ENCODE results near the gene ZBTB6. TPM values are rescaled to one million over a fixed set of nuclear protein-coding genes. Genes with fewer than 3 reads are reported as not detected.
A peak's percentile ranks its signal among the peaks of the same experiment; 100 is the strongest.
"Not testable (repeated sequence)": the region's sequence is repeated elsewhere in the genome, so short reads cannot be mapped to it uniquely, and the experiment has no call there.

Gene ZBTB6
- total RNA-seq, 2 donors from 2014 or later, result 6.5 to 10.3 TPM

DNA sequence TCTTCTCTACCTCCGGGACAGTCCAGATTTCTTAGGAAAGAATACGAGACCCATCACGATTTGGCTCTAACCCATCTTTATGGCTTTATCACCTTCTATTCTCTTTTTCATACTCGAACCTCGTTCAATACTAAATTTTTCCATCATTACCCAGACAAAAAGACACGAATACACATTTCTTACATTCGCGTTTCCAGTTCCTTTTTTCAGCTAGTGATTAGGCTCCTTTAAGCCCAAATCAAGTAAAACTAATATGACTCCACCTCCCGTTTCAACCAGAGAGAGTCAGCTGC, 506 bp downstream of the ZBTB6 start:
- Histone ChIP-seq H3K4me1 (replicated peaks) (no peaks in the 10 kb centered on the region), H3K4me3 (peak overlapping the region; percentile 48 to 62), H3K36me3 (no peaks in the 10 kb centered on the region), H3K9me3 (no peaks in the 10 kb centered on the region), H3K27me3 (replicated peaks; ENCODE audit: insufficient read depth) (no peaks in the 10 kb centered on the region), H3K27ac (peak overlapping the region; percentile 68 to 69)
- intact Hi-C loops (cut with DNase I), result no loop called here
- WGBS, result 4% methylated on average over 9 of the region's 9 CpGs
- TF ChIP-seq, protein P1, sequence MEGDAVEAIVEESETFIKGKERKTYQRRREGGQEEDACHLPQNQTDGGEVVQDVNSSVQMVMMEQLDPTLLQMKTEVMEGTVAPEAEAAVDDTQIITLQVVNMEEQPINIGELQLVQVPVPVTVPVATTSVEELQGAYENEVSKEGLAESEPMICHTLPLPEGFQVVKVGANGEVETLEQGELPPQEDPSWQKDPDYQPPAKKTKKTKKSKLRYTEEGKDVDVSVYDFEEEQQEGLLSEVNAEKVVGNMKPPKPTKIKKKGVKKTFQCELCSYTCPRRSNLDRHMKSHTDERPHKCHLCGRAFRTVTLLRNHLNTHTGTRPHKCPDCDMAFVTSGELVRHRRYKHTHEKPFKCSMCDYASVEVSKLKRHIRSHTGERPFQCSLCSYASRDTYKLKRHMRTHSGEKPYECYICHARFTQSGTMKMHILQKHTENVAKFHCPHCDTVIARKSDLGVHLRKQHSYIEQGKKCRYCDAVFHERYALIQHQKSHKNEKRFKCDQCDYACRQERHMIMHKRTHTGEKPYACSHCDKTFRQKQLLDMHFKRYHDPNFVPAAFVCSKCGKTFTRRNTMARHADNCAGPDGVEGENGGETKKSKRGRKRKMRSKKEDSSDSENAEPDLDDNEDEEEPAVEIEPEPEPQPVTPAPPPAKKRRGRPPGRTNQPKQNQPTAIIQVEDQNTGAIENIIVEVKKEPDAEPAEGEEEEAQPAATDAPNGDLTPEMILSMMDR (IDR thresholded peaks at IDR 0.05), result no peak
- TF ChIP-seq POLR2A (IDR thresholded peaks at IDR 0.05) (no peak), POLR2AphosphoS5 (IDR thresholded peaks at IDR 0.05) (no peak)
- no peak for DNase-seq (ENCODE audit: low spot score)

DNA sequence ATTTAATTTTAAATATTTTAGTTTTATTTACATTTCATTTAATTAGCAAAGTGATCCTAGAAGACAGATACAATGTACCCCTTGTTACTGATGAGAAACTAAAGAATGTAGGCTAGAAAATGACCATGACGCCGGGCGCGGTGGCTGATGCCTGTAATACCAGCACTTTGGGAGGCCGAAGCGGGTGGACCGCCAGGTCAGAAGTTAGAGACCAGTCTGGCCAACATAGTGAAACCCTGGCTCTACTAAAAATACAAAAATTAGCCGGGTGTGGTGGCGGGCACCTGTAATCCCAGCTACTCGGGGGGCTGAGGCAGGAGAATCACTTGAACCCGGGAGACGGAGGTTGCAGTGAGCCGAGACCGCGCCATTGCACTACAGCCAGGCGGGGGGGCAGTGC, 7.0 kb downstream of the ZBTB6 start:
- not testable (repeated sequence) for H3K27ac ChIP-seq; DNase-seq (ENCODE audit: low spot score); H3K4me3 ChIP-seq; H3K36me3 ChIP-seq; H3K27me3 ChIP-seq (replicated peaks; ENCODE audit: insufficient read depth); H3K9me3 ChIP-seq; H3K4me1 ChIP-seq (replicated peaks)
- intact Hi-C loops (cut with DNase I), result loop anchor here (5.0 to 10.0 kb wide), 2 partner anchors 36 to 89 kb away; partner anchors contain the start of gene RABGAP1
- WGBS, result 95% methylated on average over 16 of the region's 16 CpGs

DNA sequence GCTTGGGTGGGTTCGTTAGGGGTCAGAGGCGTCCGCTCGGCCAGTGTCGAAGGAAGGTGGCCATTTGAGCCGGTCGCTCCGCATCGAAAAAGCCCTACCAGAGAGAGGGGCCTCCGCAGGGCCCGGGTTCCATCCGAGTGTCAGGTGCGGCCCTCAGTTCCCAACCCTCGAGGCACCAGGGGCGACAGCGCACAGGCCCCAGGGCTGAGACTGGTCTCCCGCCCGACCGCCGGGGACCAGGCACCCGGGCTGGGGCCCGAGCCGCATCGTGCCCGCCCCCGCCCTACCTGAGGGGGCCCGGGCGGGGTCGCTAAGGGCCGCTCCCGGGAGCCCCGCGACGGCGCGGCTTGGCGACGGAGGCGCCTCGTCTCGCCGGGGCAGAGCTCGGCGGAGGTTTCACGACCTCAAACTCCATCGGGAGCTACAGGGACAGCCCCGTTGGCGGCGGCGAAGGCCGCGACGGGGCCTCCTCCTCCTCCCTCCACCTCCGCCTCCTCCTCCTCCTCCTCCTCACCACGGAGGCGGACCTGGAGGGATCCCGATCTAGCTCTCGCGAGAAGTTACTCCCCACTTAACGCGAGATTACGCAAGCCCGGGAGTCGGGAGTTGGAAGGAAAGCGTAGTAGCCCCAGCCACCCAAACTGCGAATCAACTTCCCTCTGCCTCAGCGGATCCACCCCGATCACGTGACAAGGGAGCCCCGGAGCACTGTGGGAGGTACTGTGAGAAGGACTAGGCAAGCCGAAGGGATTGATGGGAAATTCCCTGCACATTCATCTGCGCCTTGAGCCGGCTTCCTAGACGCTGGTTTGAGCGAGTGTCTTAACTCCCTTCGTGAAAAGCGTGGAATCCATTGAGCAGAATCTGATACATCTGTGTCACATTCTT, 8.1 kb downstream of the ZBTB6 start, which contains the start of gene RC3H2:
RC3H2 (minus strand) TSS at position 537 of the 888 bp plus-strand sequence. CDS start 7,850 bp downstream, outside the sequence.
- Histone ChIP-seq H3K36me3 (no peaks in the 10 kb centered on the region), H3K4me1 (replicated peaks) (no peaks in the 10 kb centered on the region), H3K27me3 (replicated peaks; ENCODE audit: insufficient read depth) (no peaks in the 10 kb centered on the region), H3K4me3 (peak within 1 kb of the TSS; percentile 85 to 98), H3K9me3 (no peaks in the 10 kb centered on the region), H3K27ac (peak within 1 kb of the TSS; percentile 93 to 96)
- intact Hi-C loops (cut with DNase I), result loop anchor here (5.0 to 10.0 kb wide), 2 partner anchors 37 to 90 kb away; partner anchors contain the start of gene RABGAP1
- under 1% methylated on average over 77 of the region's 77 CpGs for WGBS
- TF ChIP-seq, protein P1 (IDR thresholded peaks at IDR 0.05), result peak in 2 of 4 experiments; percentile 3 to 18
- peak; percentile 98 for TF ChIP-seq POLR2A (IDR thresholded peaks at IDR 0.05)
- TF ChIP-seq POLR2AphosphoS5 (IDR thresholded peaks at IDR 0.05), result peak; percentile 98
- DNase-seq (ENCODE audit: low spot score), result peak; percentile 97

DNA sequence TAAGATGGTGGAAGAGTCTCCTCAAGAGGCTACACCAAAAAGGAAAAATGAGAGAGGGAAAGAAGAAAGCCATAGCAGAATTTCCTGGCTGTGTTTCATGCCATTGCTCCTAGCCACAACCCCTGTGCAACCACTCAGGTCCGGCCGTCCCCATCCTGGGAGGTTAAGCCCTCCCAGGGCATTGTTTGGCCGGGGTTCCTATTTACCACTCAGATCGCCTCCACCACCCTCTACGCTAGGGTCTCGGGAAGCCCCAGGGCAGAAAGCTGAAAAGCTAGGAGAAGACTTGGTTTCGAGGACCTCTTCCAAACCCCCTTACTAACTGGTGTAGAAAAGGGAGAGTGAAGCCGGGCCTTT, 8.7 kb downstream of the ZBTB6 start:
- intact Hi-C loops (cut with DNase I), result loop anchor here (10.0 kb wide), 1 partner anchor 90 kb away; no protein-coding TSS in a partner anchor
- Histone ChIP-seq H3K9me3 (no peaks in the 10 kb centered on the region), H3K27me3 (replicated peaks; ENCODE audit: insufficient read depth) (no peaks in the 10 kb centered on the region), H3K36me3 (no peaks in the 10 kb centered on the region), H3K4me3 (peak overlapping the region; percentile 85 to 98), H3K4me1 (replicated peaks) (no peaks in the 10 kb centered on the region), H3K27ac (peak overlapping the region; percentile 93 to 96)
- no peak for DNase-seq (ENCODE audit: low spot score)
- TF ChIP-seq, protein P1 (IDR thresholded peaks at IDR 0.05), result no peak
- no peak for TF ChIP-seq POLR2A (IDR thresholded peaks at IDR 0.05)
- no peak for TF ChIP-seq POLR2AphosphoS5 (IDR thresholded peaks at IDR 0.05)
- under 1% methylated on average over 8 of the region's 8 CpGs for WGBS

DNA sequence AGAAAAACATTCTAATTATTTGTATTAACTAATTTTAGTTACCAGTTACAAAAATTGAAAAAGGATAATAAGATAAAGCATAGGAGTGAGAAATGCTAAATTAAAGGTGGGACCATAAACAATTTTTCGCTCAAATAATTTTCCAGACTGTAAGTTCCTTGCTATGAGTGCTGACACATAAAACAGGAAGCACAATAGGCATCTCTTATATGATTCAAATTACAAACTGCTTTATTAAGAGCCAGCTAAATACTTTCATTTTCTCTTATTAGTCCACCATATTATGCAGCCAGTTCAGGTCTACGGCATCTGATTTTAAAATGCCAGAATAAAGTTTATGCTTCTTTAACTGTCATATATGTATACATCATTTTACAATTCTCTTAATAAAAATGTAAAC, 12.3 kb downstream of the ZBTB6 start:
- 74% methylated on average over 2 of the region's 2 CpGs for WGBS
- Histone ChIP-seq H3K4me1 (replicated peaks) (no peaks in the 10 kb centered on the region), H3K9me3 (no peaks in the 10 kb centered on the region), H3K36me3 (no peaks in the 10 kb centered on the region), H3K27me3 (replicated peaks; ENCODE audit: insufficient read depth) (no peaks in the 10 kb centered on the region), H3K4me3 (no peak overlapping the region), H3K27ac (no peak overlapping the region)
- intact Hi-C loops (cut with DNase I), result loop anchor here (10.0 kb wide), 1 partner anchor 94 kb away; no protein-coding TSS in a partner anchor
- DNase-seq (ENCODE audit: low spot score), result no peak
- TF ChIP-seq, protein P1 (IDR thresholded peaks at IDR 0.05), result no peak
- no peak for TF ChIP-seq POLR2AphosphoS5 (IDR thresholded peaks at IDR 0.05)
- TF ChIP-seq POLR2A (IDR thresholded peaks at IDR 0.05), result no peak

Measured in prostate gland (tissue), 2 donors.